ENCODE data around the gene GPR50. TPM values are rescaled to one million over a fixed set of nuclear protein-coding genes. Genes with fewer than 3 reads are reported as not detected.

GPR50 gene
- polyA plus RNA-seq, 1 donor from 2014 or later, result not detected

DNA sequence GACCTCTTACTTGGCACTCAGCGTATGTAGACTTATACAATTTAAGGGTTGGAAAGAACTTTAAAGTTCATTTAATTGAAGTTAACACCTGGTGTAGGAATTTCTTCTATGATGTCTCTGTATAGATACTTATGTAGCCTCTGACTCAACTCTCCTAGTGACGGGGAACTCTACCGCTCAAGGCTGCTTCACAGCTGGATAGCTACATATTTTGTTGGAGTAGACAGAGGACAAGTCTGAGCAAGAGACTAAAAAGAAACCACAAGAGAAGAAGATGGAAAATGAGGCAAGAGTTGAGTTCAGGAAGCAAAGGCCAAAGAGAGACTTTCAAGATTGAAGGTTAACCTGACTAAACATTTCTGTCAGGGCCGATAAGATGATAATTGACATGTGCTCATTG is 52.6 kb downstream of the GPR50 start:
- H3K9ac ChIP-seq (ENCODE audit: low read length), result no peak overlapping the region
- H3K27me3 ChIP-seq (ENCODE audit: insufficient read depth, low read depth, low read length), result no peaks in the 10 kb centered on the region

More for the DNA sequence above, 52.6 kb downstream of the GPR50 start:
- Histone ChIP-seq H3K9me2 (ENCODE audit: insufficient read depth, low read length) (no peaks in the 10 kb centered on the region), H3K36me3 (ENCODE audit: insufficient read depth, low read length) (no peaks in the 10 kb centered on the region), H3F3A (ENCODE audit: insufficient read depth, low read length, poor library complexity, severe bottlenecking) (no peaks in the 10 kb centered on the region), H3K4me3 (ENCODE audit: low read length) (no peak overlapping the region), H3K27ac (ENCODE audit: low read length) (no peak overlapping the region), H2AFZ (ENCODE audit: low read depth, low read length) (no peak overlapping the region), H3K4me2 (ENCODE audit: low read length) (no peak overlapping the region), H3K9me3 (ENCODE audit: low read length) (no peaks in the 10 kb centered on the region), H3K79me2 (replicated peaks; ENCODE audit: insufficient read depth, low read length) (no peaks in the 10 kb centered on the region), H4K20me1 (ENCODE audit: insufficient read depth) (no peaks in the 10 kb centered on the region)
- TF ChIP-seq SMC3 (conservative IDR thresholded peaks at IDR 0.05; ENCODE audit: poor library complexity), result no peak
- no peak for TF ChIP-seq MXI1 (conservative IDR thresholded peaks at IDR 0.05; ENCODE audit: poor library complexity, severe bottlenecking)
- TF ChIP-seq TAF1 (IDR thresholded peaks at IDR 0.05; ENCODE audit: low read depth), result no peak
- no peak for TF ChIP-seq EP300 (conservative IDR thresholded peaks at IDR 0.05; ENCODE audit: poor library complexity, severe bottlenecking)
- no peak for TF ChIP-seq EZH2 (IDR thresholded peaks at IDR 0.05; ENCODE audit: borderline replicate concordance, insufficient read depth, low read length, poor library complexity, severe bottlenecking)
- no peak for TF ChIP-seq RAD21 (conservative IDR thresholded peaks at IDR 0.05)

Small RNAs within 50 kb of the gene (small RNA-seq; reads per million reads assigned to genes)
- 0 reads per million in 3 experiments for gene MIR4330

Other genes starting within 250 kb of the GPR50 start
- gene HMGB3, start 193.2 kb upstream of the GPR50 start, polyA plus RNA-seq, result 234 and 249 TPM in 2 replicates
- gene VMA21, start 220.6 kb downstream of the GPR50 start, polyA plus RNA-seq, result 111 and 130 TPM in 2 replicates

All from neural cell (in vitro differentiated cells).